ENCODE results near the gene DIABLO.
"Not testable (repeated sequence)": the region's sequence is repeated elsewhere in the genome, so short reads cannot be mapped to it uniquely, and the experiment has no call there.

The DIABLO gene

DNA sequence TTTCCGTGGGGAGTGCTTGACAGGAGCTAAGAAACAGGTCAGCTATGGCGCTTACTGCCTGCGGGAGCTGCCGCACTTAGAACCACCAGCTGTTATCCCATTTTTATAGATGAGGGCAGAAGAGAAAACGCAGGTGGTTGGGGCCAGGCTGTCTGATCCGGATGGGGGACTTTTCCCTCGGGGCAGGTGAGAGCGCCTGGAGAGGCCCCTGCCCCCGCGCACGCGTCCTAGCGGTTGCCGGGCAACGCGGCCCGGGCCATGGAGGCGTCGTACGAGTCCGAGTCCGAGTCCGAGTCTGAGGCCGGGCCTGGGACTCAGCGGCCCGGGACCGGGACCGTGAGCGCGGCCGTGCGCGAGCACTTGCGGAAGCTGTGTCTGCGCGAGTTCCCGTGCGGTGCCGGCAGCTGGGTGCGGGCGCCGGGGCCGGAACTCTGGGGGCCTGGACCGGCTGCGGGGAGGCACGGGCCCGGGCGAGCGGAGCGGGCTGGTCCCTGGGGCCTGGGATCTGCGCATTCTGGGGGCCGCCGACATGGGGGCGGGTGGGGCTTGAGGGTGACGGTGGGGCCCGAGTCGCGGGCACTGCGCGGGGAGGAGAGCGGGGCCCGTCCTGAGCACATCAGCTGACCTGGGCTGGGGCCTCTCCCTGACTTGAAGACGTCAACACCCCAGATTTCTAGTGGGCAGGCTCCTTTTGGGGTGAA, 42.8 kb downstream of the DIABLO start, which contains the start of gene LRRC43:
Gene LRRC43 (plus strand): TSS at position 237 of the 701 bp plus-strand sequence. CDS start 22 bp downstream, at position 259.
- no peaks in the 10 kb centered on the region for H3K9me2 ChIP-seq (replicated peaks; ENCODE audit: insufficient read depth, low read length)
- no peaks in the 10 kb centered on the region for H3K36me3 ChIP-seq (replicated peaks; ENCODE audit: insufficient read depth, low read length)
- no peak within 1 kb of the TSS for H3K27ac ChIP-seq (ENCODE audit: low read length)
- H4K20me1 ChIP-seq (ENCODE audit: insufficient read depth, low read length), result no peaks in the 10 kb centered on the region
- no peak within 1 kb of the TSS for H2AFZ ChIP-seq (ENCODE audit: low read length)
- no peaks in the 10 kb centered on the region for H3F3A ChIP-seq (ENCODE audit: insufficient read depth, low read length)
- H3K4me1 ChIP-seq (ENCODE audit: low read length), result no peaks in the 10 kb centered on the region
- H3K9me3 ChIP-seq (replicated peaks; ENCODE audit: insufficient read depth, low read length), result no peaks in the 10 kb centered on the region
- H3K79me2 ChIP-seq (ENCODE audit: low read length), result no peaks in the 10 kb centered on the region
- TF ChIP-seq EZH2 (optimal IDR thresholded peaks at IDR 0.05; ENCODE audit: low read depth, low read length), result no peak
- TF ChIP-seq EZH2phosphoT487 (IDR thresholded peaks at IDR 0.05; ENCODE audit: low read length), result no peak
- TF ChIP-seq, protein P1, sequence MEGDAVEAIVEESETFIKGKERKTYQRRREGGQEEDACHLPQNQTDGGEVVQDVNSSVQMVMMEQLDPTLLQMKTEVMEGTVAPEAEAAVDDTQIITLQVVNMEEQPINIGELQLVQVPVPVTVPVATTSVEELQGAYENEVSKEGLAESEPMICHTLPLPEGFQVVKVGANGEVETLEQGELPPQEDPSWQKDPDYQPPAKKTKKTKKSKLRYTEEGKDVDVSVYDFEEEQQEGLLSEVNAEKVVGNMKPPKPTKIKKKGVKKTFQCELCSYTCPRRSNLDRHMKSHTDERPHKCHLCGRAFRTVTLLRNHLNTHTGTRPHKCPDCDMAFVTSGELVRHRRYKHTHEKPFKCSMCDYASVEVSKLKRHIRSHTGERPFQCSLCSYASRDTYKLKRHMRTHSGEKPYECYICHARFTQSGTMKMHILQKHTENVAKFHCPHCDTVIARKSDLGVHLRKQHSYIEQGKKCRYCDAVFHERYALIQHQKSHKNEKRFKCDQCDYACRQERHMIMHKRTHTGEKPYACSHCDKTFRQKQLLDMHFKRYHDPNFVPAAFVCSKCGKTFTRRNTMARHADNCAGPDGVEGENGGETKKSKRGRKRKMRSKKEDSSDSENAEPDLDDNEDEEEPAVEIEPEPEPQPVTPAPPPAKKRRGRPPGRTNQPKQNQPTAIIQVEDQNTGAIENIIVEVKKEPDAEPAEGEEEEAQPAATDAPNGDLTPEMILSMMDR (IDR thresholded peaks at IDR 0.05; ENCODE audit: low read length), result no peak
- H3K4me3 ChIP-seq (ENCODE audit: low read length), result peak within 1 kb of the TSS; percentile 22; the same call in 1 of the 2 replicates
- no peak for DNase-seq
- H3K27me3 ChIP-seq (replicated peaks; ENCODE audit: insufficient read depth, low read length), result no peaks in the 10 kb centered on the region
- H3K9ac ChIP-seq (ENCODE audit: low read length), result no peak within 1 kb of the TSS
- no peak within 1 kb of the TSS; the same call in 1 of the 2 replicates for H3K4me2 ChIP-seq (ENCODE audit: low read depth, low read length)

DNA sequence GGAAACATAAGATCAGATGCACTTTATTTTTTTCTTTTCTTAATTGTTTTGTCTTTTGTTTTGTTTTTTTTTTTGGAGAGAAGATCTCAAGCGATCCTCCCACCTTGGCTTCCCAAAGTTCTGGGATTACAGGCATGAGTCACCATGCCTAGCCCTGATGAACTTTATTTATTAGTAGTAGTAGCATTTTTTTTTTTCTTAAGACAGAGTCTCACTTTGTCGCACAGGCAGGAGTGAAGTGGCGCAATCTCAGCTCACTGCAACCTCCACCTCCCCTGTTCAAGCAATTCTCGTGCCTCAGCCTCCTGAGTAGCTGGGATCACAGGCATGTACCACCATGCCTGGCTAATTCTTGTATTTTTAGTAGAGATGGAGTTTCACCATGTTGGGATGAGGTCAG, 49.4 kb downstream of the DIABLO start:
- not testable (repeated sequence) for H3K9me3 ChIP-seq (replicated peaks; ENCODE audit: insufficient read depth, low read length); H3K4me2 ChIP-seq (ENCODE audit: low read depth, low read length); H3K79me2 ChIP-seq (ENCODE audit: low read length); H3K9ac ChIP-seq (ENCODE audit: low read length); H3K27me3 ChIP-seq (replicated peaks; ENCODE audit: insufficient read depth, low read length); H3K4me3 ChIP-seq (ENCODE audit: low read length); H4K20me1 ChIP-seq (ENCODE audit: insufficient read depth, low read length); H2AFZ ChIP-seq (ENCODE audit: low read length); H3F3A ChIP-seq (ENCODE audit: insufficient read depth, low read length); DNase-seq; H3K4me1 ChIP-seq (ENCODE audit: low read length); H3K27ac ChIP-seq (ENCODE audit: low read length); H3K9me2 ChIP-seq (replicated peaks; ENCODE audit: insufficient read depth, low read length); H3K36me3 ChIP-seq (replicated peaks; ENCODE audit: insufficient read depth, low read length)

DNA sequence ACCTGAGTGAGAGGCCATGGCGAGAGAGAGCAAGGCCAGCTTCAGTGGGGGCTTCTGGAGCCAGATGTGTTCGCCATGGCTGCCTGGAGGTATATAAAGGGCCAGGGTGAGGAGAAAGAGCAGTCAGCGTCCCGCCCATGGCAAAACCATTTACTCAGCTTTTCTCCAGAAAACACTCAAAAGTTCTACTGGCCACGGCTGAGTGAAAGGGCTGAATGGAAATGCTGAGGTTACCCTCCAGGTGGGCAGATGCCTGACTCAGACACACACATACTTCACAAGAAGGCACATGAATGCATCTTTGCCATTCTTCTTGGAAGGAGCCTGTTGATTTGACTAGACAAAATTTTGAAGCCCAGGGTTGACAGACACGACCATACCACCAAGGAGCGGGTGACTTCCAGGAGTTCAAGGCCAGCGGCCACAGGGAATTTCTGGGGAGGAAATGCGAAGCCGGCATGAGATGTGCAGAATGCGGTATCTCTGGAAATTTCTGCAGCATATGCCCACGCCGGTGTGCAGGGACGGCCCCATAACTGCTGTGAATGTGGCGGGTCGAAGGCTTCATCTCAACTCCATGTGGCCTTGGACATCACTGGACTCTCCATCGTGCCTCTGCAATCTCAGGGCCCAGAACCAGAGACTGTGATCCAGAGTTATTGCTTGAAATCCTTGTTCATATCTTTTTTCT, 51.6 kb downstream of the DIABLO start, which contains the start of gene IL31:
Gene IL31 (minus strand): TSS at position 67 of the 691 bp plus-strand sequence. CDS start 49 bp downstream, at position 18.
- Histone ChIP-seq H3K27ac (ENCODE audit: low read length) (no peak within 1 kb of the TSS), H3K9me3 (replicated peaks; ENCODE audit: insufficient read depth, low read length) (no peaks in the 10 kb centered on the region), H2AFZ (ENCODE audit: low read length) (no peak within 1 kb of the TSS), H3K9me2 (replicated peaks; ENCODE audit: insufficient read depth, low read length) (no peaks in the 10 kb centered on the region), H3K9ac (ENCODE audit: low read length) (no peak within 1 kb of the TSS), H3F3A (ENCODE audit: insufficient read depth, low read length) (no peaks in the 10 kb centered on the region), H3K27me3 (replicated peaks; ENCODE audit: insufficient read depth, low read length) (no peaks in the 10 kb centered on the region), H3K36me3 (replicated peaks; ENCODE audit: insufficient read depth, low read length) (no peaks in the 10 kb centered on the region), H3K4me3 (ENCODE audit: low read length) (no peak within 1 kb of the TSS), H3K4me2 (ENCODE audit: low read depth, low read length) (no peak within 1 kb of the TSS), H3K79me2 (ENCODE audit: low read length) (no peaks in the 10 kb centered on the region), H3K4me1 (ENCODE audit: low read length) (no peaks in the 10 kb centered on the region), H4K20me1 (ENCODE audit: insufficient read depth, low read length) (no peaks in the 10 kb centered on the region)
- DNase-seq, result no peak
- TF ChIP-seq, protein P1 (IDR thresholded peaks at IDR 0.05; ENCODE audit: low read length), result no peak
- TF ChIP-seq EZH2phosphoT487 (IDR thresholded peaks at IDR 0.05; ENCODE audit: low read length) (no peak), EZH2 (optimal IDR thresholded peaks at IDR 0.05; ENCODE audit: low read depth, low read length) (no peak)

Measured in MM.1S (cell line).